Kidney (tissue), 14 donors: ENCODE data around the gene STK31. TPM values are rescaled to one million over a fixed set of nuclear protein-coding genes. Genes with fewer than 3 reads are reported as not detected.

Experiments
- DNase-seq, 5 donors: peaks; one replicate each; pipeline ENCODE4 v3.0.0-alpha.2; 2013 to 2020
- FAIRE-seq: peaks from 2 replicates; lab custom pipeline; 2012; peaks lifted over from hg19 to GRCh38; lab: Jason Lieb, UNC
- H3K27ac ChIP-seq, 2 donors: one replicate each; pipeline ENCODE4 v1.7.0; 2013; ENCODE audit warnings: low read depth in 2 of 2, low read length in 2 of 2, inconsistent platforms in 1 of 2
- H3K27me3 ChIP-seq: one replicate; pipeline ENCODE4 v1.7.1; 2013; ENCODE audit warnings: low read length, inconsistent platforms; ENCODE audit not compliant: control insufficient read depth, insufficient read depth
- H3K36me3 ChIP-seq, 3 donors: one replicate each; pipeline versions ENCODE4 v1.7.0 to v1.7.1; 2013; ENCODE audit warnings: low read length in 3 of 3, control low read depth in 1 of 3, inconsistent platforms in 1 of 3; ENCODE audit not compliant: insufficient read depth in 3 of 3, control insufficient read depth in 2 of 3
- H3K4me1 ChIP-seq, 3 donors: one replicate each; pipeline versions ENCODE4 v1.7.0 to v1.7.1; 2013; ENCODE audit warnings: low read length in 3 of 3, inconsistent platforms in 1 of 3, low read depth in 1 of 3; ENCODE audit not compliant: control insufficient read depth in 2 of 3, insufficient read depth in 2 of 3
- H3K4me3 ChIP-seq, 3 donors: one replicate each; pipeline versions ENCODE4 v1.7.0 to v1.8.1; 2013; ENCODE audit warnings: low read length in 3 of 3, control low read depth in 1 of 3, inconsistent platforms in 1 of 3
- H3K9ac ChIP-seq, 3 donors: one replicate each; pipeline versions ENCODE4 v1.7.0 to v1.7.1; 2013; ENCODE audit warnings: low read length in 3 of 3, control low read depth in 1 of 3, inconsistent platforms in 1 of 3
- H3K9me3 ChIP-seq, 3 donors: one replicate each; pipeline versions ENCODE4 v1.7.0 to v1.7.1; 2013; ENCODE audit warnings: low read length in 3 of 3, control low read depth in 1 of 3, inconsistent platforms in 1 of 3; ENCODE audit not compliant: control insufficient read depth in 2 of 3, insufficient read depth in 1 of 3
- intact Hi-C: fragments of 100-400 bp; cut with DNase I; formaldehyde crosslinking; loops from one replicate; pipeline ENCODE4 v1.11.1; 2022
- polyA plus RNA-seq: library from polyadenylated mRNA; stranded (reverse); fragments of 350-450 nt; fragmentation: Illumina TruSeq; extraction: RNeasy Lipid Tissue Mini Kit (QIAGEN cat#74804); gene quantifications from one replicate; pipeline ENCODE4 v1.2.3, GENCODE V29; 2014; ENCODE audit warnings: low read depth, low replicate concordance; ENCODE audit not compliant: insufficient read depth
- total RNA-seq: library from RNA; stranded (reverse); fragmentation: NEBNext Ultra II Directional; extraction: Animal tissue kit (Norgen Biotek cat#: 25700); gene quantifications from one replicate; pipeline ENCODE4 v1.2.1, GENCODE V29; 2021
- TF ChIP-seq, protein P1 (sequence below): IDR thresholded peaks from 3 replicates; pipeline ENCODE4 v1.5.1; 2012; ENCODE audit warnings: mild to moderate bottlenecking, moderate library complexity, borderline replicate concordance; ENCODE audit not compliant: insufficient read depth; ENCODE audit errors: extremely low read depth
- donor health status: control.
- donor health status: control.
- donor health status: control.
- donor health status: control.
- donor health status: control.
- donor health status: DM: yes; HTN: yes; CAD: no.
- donor health status: Normal renal cell carcinoma (clear cell type).

STK31 gene
- total and polyA plus RNA-seq, 2 donors from 2014 or later = 0.15 to 0.44 TPM

DNA sequence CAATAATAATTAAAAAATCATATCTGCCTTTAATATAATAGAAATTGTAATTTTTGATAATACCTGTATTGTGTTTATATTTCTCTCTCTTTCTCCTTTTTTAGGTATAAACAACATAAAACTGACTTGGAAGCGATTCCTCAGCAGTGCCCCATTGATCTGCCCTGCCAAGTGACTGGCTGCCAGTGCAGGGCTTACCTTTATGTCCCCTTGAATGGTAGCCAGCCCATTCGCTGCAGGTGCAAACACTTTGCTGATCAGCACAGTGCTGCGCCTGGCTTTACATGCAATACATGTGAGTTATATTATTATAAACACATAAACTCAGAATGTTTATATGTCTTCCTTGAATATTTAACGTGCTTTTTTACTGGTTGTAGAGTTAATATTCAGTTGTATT, 20.9 kb upstream of the STK31 start:
- H3K27ac ChIP-seq = no peak overlapping the region
- no peak for FAIRE-seq
- H3K4me3 ChIP-seq = no peak overlapping the region
- H3K9me3 ChIP-seq = no peaks in the 10 kb centered on the region
- H3K27me3 ChIP-seq = no peaks in the 10 kb centered on the region
- intact Hi-C loops = no loop called here
- H3K9ac ChIP-seq = no peak overlapping the region
- TF ChIP-seq, protein P1, sequence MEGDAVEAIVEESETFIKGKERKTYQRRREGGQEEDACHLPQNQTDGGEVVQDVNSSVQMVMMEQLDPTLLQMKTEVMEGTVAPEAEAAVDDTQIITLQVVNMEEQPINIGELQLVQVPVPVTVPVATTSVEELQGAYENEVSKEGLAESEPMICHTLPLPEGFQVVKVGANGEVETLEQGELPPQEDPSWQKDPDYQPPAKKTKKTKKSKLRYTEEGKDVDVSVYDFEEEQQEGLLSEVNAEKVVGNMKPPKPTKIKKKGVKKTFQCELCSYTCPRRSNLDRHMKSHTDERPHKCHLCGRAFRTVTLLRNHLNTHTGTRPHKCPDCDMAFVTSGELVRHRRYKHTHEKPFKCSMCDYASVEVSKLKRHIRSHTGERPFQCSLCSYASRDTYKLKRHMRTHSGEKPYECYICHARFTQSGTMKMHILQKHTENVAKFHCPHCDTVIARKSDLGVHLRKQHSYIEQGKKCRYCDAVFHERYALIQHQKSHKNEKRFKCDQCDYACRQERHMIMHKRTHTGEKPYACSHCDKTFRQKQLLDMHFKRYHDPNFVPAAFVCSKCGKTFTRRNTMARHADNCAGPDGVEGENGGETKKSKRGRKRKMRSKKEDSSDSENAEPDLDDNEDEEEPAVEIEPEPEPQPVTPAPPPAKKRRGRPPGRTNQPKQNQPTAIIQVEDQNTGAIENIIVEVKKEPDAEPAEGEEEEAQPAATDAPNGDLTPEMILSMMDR = no peak
- no peak for DNase-seq
- H3K36me3 ChIP-seq = peaks cover 0 to 8% (median 4%) of the 10 kb centered on the region in 3 donors
- H3K4me1 ChIP-seq = no peaks in the 10 kb centered on the region

DNA sequence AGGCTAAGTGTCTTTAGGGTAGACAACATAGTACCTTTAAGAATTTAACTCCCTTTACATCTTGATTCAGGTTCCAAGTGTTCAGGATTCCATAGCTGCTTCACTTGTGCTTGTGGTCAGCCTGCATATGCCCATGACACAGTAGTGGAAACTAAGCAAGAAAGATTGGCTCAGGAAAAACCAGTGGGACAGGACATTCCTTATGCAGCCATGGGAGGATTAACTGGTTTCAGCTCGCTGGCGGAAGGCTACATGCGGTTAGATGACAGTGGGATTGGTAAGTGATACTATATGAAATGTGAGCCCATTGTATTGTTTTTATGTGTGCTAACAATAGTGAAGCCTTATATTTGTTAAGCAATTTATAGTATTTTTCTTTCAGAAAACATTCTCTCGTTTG, 18.7 kb upstream of the STK31 start:
- peaks cover 2 to 8% (median 4%) of the 10 kb centered on the region in 3 donors for H3K36me3 ChIP-seq
- FAIRE-seq = no peak
- intact Hi-C loops = no loop called here

DNA sequence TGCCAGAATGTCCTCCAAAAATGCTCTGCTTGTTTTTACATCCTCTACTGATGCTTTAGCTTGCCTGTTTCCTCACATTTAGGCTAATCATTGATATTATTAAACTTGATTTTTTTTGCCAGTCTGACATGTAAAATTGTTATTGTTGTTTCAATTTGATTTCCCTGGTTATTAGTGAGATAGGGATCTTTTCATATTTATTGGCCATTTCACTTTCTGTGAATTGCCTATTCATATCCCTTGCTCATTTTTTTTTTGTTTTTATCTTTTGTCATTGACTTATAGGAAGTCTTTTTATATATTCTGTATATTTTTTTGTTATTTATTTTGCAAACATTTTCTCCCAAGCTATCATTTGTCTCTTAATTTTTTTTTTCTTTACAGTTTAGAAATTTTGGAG, 16.8 kb upstream of the STK31 start:
- no peak overlapping the region for H3K27ac ChIP-seq
- no peak overlapping the region for H3K4me3 ChIP-seq
- no peaks in the 10 kb centered on the region for H3K27me3 ChIP-seq
- no peaks in the 10 kb centered on the region for H3K4me1 ChIP-seq
- DNase-seq (no peak), FAIRE-seq (no peak)
- H3K9me3 ChIP-seq = no peaks in the 10 kb centered on the region
- no peak overlapping the region for H3K9ac ChIP-seq
- intact Hi-C loops = no loop called here
- TF ChIP-seq, protein P1 = no peak
- H3K36me3 ChIP-seq = peaks cover 2 to 8% (median 4%) of the 10 kb centered on the region in 3 donors

More for the DNA sequence above, 18.7 kb upstream of the STK31 start:
- Histone ChIP-seq H3K9me3 (no peaks in the 10 kb centered on the region), H3K27ac (no peak overlapping the region), H3K4me3 (no peak overlapping the region), H3K9ac (no peak overlapping the region), H3K4me1 (no peaks in the 10 kb centered on the region), H3K27me3 (no peaks in the 10 kb centered on the region)
- TF ChIP-seq, protein P1 = no peak
- DNase-seq = no peak

DNA sequence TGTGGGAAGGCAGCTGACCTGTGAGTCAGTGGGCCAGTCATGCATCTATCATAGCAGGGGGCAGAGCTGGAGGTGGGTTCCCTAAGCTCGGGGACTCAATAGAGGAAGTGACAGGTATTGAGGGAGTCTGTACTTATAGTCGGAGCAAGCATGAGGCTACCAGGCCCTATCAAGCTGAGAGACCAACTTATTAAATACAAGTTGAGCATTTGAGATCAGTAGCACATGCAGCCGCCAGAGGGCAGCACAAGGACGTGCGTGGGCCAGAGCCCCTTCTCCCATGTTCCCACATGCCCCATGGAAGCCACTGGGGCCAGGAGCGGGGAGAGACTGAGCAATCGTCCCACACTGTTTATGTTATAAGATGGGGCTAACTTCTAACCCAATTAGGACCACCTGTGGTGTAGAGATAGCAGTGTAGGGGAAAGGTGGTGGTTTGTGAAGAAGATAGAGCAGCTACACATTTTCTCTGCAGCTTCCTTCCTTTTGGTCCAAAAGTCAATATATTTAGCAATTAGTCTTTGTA, 13.0 kb upstream of the STK31 start:
- FAIRE-seq (no peak), DNase-seq (peak; percentile 41 to 81 (median 53))
- H3K4me3 ChIP-seq = no peak overlapping the region
- H3K36me3 ChIP-seq = peaks cover 0 to 2% (median 2%) of the 10 kb centered on the region in 3 donors
- no peaks in the 10 kb centered on the region for H3K9me3 ChIP-seq
- TF ChIP-seq, protein P1 = peak; percentile 51
- H3K9ac ChIP-seq = no peak overlapping the region
- no peaks in the 10 kb centered on the region for H3K4me1 ChIP-seq
- H3K27ac ChIP-seq = no peak overlapping the region
- intact Hi-C loops = no loop called here
- H3K27me3 ChIP-seq = no peaks in the 10 kb centered on the region
